ENCODE measurements around the gene SLC2A11. TPM values are rescaled to one million over a fixed set of nuclear protein-coding genes. Genes with fewer than 3 reads are reported as not detected.

SLC2A11 gene
- total RNA-seq, 1 experiment from 2014 or later, result 17.2 TPM

GRCh38 chr22:23841736-23842445 is 15.8 kb upstream of the SLC2A11 start:
- Histone ChIP-seq H3K9ac (ENCODE audit: low read length) (no peak overlapping the region), H3K36me3 (ENCODE audit: control insufficient read depth in 1 of 2, insufficient read depth in 2 of 2, low read length in 2 of 2) (no peaks in the 10 kb centered on the region), H3K27me3 (ENCODE audit: insufficient read depth, low read length) (no peaks in the 10 kb centered on the region), H3K9me3 (ENCODE audit: control insufficient read depth in 1 of 2, insufficient read depth in 1 of 2, low read depth in 1 of 2, low read length in 2 of 2) (no peaks in the 10 kb centered on the region), H3K9me2 (ENCODE audit: insufficient read depth) (no peaks in the 10 kb centered on the region), H3K4me2 (ENCODE audit: low read length) (no peak overlapping the region), H3K27ac (ENCODE audit: low read depth, low read length) (no peak overlapping the region), H4K20me1 (ENCODE audit: insufficient read depth) (no peaks in the 10 kb centered on the region), H2AFZ (ENCODE audit: low read depth, low read length, poor library complexity, severe bottlenecking) (no peak overlapping the region), H3K79me2 (ENCODE audit: insufficient read depth, low read length) (no peaks in the 10 kb centered on the region), H3K4me1 (ENCODE audit: control insufficient read depth in 1 of 2, insufficient read depth in 2 of 2, low read length in 2 of 2) (no peaks in the 10 kb centered on the region), H3K4me3 (replicated peaks in 1 of 2; ENCODE audit: low read depth in 1 of 2, low read length in 2 of 2) (no peak overlapping the region)
- ChIA-PET RAD21 (ENCODE audit: low non-redundant PET in 1 of 2, low total read pairs in 2 of 2, uncharacterized antibody in 2 of 2, unreplicated experiment in 2 of 2) (no interaction called here), CTCF (no interaction called here), POLR2A (no interaction called here)
- DNase-seq (ENCODE audit: low read depth, low spot score) (no peak), ATAC-seq (no peak)
- BruUV-seq (replicated peaks), result no TSS peak
- TF ChIP-seq RAD21 (IDR thresholded peaks at IDR 0.05; ENCODE audit: low read depth), result no peak
- TF ChIP-seq ZNF274 (IDR thresholded peaks at IDR 0.05; ENCODE audit: low read depth, low read length), result no peak
- no peak for TF ChIP-seq ELF1 (IDR thresholded peaks at IDR 0.05; ENCODE audit: borderline replicate concordance, low read depth)
- no peak for TF ChIP-seq CEBPB (IDR thresholded peaks at IDR 0.05; ENCODE audit: low read depth)
- TF ChIP-seq SP1 (IDR thresholded peaks at IDR 0.05; ENCODE audit: low read depth), result no peak
- no peak for TF ChIP-seq POLR2A (IDR thresholded peaks at IDR 0.05; ENCODE audit: borderline replicate concordance, extremely low read depth, insufficient read depth, insufficient read length)
- TF ChIP-seq EZH2 (IDR thresholded peaks at IDR 0.05), result no peak
- TF ChIP-seq FOSL1 (IDR thresholded peaks at IDR 0.05; ENCODE audit: low read depth), result no peak
- no peak for TF ChIP-seq SRF (IDR thresholded peaks at IDR 0.05; ENCODE audit: low read depth)
- TF ChIP-seq POLR2AphosphoS5 (IDR thresholded peaks at IDR 0.05; ENCODE audit: low read depth, low read length), result no peak
- TF ChIP-seq MAX (IDR thresholded peaks at IDR 0.05), result no peak
- TF ChIP-seq REST (IDR thresholded peaks at IDR 0.05; ENCODE audit: low read depth), result no peak
- TF ChIP-seq EGR1 (IDR thresholded peaks at IDR 0.05; ENCODE audit: low read depth), result no peak
- no peak for TF ChIP-seq ZBTB33 (IDR thresholded peaks at IDR 0.05; ENCODE audit: extremely low read depth, insufficient replicate concordance, low read length)
- no peak for TF ChIP-seq ATF3 (IDR thresholded peaks at IDR 0.05)
- no peak for TF ChIP-seq JUND (IDR thresholded peaks at IDR 0.05)
- no peak for TF ChIP-seq CBX3 (IDR thresholded peaks at IDR 0.05; ENCODE audit: low read depth)
- TF ChIP-seq SIN3A (IDR thresholded peaks at IDR 0.05; ENCODE audit: low read depth), result no peak
- no peak for TF ChIP-seq CTCF (IDR thresholded peaks at IDR 0.05 in 2 of 3, conservative IDR thresholded peaks at IDR 0.05 in 1 of 3; ENCODE audit: borderline replicate concordance in 1 of 3, insufficient read depth in 1 of 3, low read depth in 2 of 3, low read length in 2 of 3)
- TF ChIP-seq ZFX (IDR thresholded peaks at IDR 0.05), result no peak
- intact Hi-C loops (cut with micrococcal nuclease), result loop anchor here (10.0 kb wide), 1 partner anchor 527 kb away; no protein-coding TSS in a partner anchor
